Muscle of arm (tissue), 12 donors: ENCODE measurements around the gene POLD1. TPM values are rescaled to one million over a fixed set of nuclear protein-coding genes. Genes with fewer than 3 reads are reported as not detected.
A peak's percentile ranks its signal among the peaks of the same experiment; 100 is the strongest.

ENCODE experiments used
- DNase-seq: peaks from one replicate; pipeline ENCODE4 v3.0.0-alpha.2; 2013
- polyA plus RNA-seq, 12 donors: library from polyadenylated mRNA; unstranded; fragments of 120-200 nt; gene quantifications; one replicate each; pipeline ENCODE4 v1.2.1, GENCODE V29; 2013; ENCODE audit not compliant: insufficient read length in 12 of 12

The POLD1 gene
- polyA plus RNA-seq, 12 donors = 8.5 to 41.1 (median 14.5) TPM; not detected in 1

DNA sequence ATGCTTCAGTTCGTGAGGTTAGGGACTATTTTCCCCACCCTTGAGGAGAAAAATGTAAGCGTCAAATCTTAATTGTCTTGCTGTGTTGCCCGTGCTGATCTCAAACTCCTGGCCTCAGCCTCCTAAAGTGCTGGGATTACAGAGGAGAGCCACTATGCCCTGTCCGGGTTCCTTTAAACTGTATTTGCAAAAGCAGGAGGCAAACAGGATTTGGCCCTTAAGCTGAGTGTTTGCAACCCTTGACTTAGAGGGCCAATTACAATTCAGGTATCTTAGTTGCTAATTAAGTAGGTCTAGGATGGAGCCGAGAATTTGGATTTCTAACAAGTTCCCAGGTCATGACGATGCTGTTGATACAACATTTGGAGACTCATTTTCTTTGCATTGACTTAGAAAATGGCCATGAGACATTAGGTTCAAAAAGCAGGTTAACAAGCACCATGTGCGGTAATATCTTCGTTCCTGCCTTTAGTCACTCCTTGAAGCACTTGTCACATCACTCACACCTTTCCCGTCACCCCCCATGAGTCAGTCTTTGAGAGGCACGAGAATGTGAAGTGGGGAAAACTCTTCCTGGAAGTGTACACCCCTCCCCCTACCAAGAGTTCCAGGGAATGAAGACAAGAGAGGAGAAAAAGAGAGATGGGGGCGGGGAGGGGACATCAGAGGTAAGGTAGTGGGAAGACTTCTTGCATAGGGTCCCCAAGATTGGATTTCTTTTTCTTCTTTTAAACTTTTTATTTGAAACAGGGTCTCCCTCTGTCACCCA lies 21.3 kb upstream of the POLD1 start:
- DNase-seq = no peak

DNA sequence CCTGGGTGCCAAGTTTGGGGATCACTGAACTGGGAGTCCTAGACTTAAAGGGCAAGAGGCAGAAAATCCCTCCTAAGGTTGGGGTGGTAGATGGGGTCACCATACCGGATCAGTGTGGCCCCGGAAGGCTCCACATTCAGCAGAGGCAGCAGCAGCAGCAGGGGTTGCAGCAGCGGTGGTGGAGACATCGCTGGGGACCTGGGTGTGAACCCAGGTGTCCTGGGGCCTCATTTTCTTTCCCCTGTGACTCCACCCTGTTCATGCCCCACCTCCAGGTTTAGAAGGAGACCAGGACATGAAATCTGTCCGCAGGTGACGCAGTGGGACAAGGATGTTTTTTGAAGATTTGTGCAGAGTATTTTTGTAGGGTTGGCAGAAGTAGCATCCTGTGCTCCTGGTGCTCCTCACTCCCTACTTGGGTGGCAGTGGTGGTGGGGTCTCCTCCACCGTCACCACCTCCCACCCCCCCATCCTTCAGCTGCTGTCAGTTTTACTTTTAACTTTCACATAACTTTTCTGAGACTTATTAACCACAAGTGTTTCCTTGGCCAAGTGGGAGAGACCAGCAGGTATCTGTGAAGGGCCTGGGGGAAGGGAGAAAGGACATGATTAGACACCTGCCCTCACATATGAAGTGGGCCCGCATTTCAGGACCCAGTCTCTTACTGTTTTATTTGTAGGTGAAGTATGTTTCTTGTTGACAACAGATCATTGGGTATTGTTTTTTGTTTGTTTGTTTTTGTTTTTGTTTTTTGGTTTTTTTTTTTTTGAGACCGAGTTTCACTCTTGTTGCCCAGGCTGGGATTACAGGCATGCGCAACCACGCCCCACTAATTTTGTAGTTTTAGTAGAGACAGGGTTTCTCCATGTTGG lies 18.5 kb upstream of the POLD1 start, which contains the start of gene NAPSA:
Gene NAPSA (minus strand): TSS at position 206 of the 873 bp plus-strand sequence. CDS start 18 bp downstream, at position 188.
- DNase-seq = no peak

DNA sequence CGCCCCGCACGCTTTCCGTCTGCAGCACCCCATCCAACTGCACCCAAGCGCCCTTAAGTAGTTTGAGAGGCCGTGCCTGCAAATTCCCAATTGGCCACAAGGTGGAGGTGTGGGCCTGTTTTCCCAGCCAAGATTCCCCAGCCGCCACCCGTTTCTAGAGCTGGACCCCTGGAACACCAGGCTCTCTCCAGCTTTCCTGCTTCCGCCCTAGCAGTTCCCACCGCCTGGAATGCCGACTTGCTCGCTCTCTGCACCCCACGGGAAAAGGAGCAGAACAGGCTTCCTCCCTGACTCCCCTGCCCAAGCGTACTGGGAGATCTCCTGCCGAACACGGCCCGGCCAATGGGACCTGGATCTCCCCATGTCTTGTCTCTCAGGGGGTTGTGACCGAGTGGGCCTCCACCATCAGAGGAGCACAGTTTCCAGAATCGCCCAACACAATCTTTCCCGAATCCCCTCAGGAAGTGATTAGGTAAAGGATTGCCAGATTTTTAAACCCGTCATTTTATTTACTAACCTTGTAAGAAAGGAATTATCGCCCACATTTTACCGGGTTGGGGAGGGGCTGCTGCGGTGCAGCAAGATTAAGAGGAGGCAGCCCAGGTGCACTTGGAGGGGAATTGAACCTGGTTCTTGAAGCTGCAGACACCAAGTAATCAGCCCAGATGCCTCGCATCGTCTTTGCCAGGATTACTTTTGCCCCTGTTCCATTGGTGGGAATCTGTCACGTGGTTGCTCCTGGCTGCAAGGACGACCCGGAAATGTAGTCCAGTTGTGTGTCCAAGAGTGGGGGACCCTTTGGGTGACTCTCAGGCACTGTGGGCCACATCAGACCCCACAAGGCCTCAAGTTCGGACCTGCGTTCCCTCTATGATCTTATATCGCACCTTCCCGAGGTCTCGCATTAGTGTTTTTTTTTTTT lies 15.2 kb upstream of the POLD1 start:
- peak; percentile 85 for DNase-seq

- no peak for DNase-seq
Measured at GRCh38 chr19:50371914-50372475, 12.2 kb upstream of the POLD1 start.

DNA sequence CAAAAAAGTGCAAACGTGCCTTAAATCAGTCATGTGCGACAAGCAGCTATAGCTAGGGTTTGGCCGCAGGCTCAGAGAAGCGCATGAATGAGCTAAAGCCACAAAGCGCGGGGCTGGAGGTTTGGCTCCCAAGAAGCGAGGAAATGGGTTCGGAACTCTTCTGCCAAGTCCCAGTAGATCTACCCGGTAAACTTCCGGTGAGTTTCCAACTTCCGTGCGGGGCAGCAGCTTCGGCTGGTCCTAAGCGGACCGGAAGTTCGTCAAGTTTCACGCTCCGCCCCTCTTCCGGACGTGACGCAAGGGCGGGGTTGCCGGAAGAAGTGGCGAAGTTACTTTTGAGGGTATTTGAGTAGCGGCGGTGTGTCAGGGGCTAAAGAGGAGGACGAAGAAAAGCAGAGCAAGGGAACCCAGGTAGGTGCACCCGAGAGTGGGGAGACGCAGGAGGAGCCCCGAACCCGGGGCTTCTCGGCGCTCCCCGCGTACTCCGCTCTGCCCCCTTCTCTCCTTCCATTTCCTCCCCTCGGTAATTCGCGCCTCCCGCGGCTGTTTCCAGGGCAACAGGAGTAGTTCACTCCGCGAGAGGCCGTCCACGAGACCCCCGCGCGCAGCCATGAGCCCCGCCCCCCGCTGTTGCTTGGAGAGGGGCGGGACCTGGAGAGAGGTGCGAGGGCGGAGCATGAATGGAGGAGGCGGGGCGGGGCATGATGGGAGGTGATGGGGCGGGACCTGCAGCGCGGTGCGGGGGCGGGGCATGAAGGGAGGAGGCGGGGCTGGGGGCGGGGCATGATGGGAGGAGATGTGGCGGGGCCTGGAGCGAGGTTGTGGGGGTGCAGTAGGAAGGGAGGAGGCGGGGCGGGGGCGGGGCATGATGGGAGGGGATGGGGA lies 7.7 kb upstream of the POLD1 start, which contains the start of gene NR1H2:
Gene NR1H2 (plus strand): TSS at position 292 of the 885 bp plus-strand sequence. CDS start 1,149 bp downstream, outside the sequence.
- peak; percentile 98 for DNase-seq

DNA sequence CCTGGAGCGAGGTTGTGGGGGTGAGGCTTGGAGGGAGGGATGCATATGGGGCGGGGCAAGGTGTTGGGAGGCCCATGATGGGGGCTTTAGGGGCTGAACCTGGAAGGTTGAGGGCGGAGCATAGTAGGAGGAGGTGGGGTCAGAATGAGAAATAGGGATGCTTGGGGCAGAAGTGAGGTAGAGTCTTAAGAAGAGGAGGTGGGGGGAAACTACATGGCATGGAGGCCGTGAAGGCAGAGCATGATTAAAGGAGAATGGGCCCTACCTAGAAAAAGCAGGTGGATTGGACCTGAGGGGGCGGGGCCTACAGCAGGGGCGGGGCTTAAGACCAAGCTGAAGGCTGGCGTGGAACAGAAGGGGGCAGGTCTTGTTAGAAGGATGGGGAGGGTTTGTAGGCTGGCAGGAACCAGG lies 7.1 kb upstream of the POLD1 start:
- no peak for DNase-seq

- no peak for DNase-seq
Measured at GRCh38 chr19:50377517-50377916, 6.6 kb upstream of the POLD1 start.

GRCh38 chr19:50378169-50378862 lies 5.8 kb upstream of the POLD1 start:
- no peak for DNase-seq

- no peak for DNase-seq
Measured at GRCh38 chr19:50378863-50379236, 5.3 kb upstream of the POLD1 start.

DNA sequence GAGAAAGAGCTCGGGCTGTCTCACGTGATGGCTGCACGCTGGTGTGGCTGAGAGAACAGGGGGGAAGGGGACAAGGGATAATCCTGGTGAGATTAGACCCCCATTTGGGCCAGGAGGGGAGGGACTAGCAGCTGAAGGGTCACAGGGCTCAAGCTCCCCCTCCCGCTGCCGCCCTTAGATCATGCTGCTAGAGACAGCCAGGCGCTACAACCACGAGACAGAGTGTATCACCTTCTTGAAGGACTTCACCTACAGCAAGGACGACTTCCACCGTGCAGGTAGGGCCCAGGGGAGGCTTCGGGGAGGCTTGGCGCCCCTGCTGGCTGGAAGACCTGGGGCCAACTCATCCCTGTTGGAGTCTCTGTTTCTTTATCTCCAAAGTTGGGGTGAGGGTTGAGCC lies 4.5 kb upstream of the POLD1 start:
- DNase-seq = no peak

- DNase-seq = no peak
Measured at GRCh38 chr19:50380137-50380536, 4.0 kb upstream of the POLD1 start.

DNA sequence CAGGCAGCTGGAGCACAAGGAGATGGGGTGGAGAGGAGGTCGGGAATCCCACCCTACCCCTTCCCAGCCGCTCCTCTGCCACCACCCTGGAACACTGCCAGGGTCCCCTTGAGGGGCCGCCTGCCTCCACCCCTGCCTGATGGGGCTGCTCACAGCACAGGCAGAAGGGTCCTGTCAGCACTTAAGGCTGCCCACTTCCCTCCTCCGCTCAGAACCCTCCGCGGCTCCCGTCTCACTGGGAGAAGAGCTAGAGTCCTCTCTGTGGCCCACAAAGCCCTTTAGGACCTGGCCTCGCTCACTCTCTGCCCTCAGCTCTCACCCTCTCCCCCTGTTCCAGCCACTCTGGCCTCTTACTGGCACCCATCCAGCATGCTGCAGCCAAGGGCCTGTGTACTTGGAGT lies 3.4 kb upstream of the POLD1 start:
- no peak for DNase-seq

GRCh38 chr19:50381881-50382729 lies 2.0 kb upstream of the POLD1 start:
- DNase-seq = no peak

- DNase-seq = no peak
Measured at GRCh38 chr19:50383001-50383851, 921 bp upstream of the POLD1 start.

DNA sequence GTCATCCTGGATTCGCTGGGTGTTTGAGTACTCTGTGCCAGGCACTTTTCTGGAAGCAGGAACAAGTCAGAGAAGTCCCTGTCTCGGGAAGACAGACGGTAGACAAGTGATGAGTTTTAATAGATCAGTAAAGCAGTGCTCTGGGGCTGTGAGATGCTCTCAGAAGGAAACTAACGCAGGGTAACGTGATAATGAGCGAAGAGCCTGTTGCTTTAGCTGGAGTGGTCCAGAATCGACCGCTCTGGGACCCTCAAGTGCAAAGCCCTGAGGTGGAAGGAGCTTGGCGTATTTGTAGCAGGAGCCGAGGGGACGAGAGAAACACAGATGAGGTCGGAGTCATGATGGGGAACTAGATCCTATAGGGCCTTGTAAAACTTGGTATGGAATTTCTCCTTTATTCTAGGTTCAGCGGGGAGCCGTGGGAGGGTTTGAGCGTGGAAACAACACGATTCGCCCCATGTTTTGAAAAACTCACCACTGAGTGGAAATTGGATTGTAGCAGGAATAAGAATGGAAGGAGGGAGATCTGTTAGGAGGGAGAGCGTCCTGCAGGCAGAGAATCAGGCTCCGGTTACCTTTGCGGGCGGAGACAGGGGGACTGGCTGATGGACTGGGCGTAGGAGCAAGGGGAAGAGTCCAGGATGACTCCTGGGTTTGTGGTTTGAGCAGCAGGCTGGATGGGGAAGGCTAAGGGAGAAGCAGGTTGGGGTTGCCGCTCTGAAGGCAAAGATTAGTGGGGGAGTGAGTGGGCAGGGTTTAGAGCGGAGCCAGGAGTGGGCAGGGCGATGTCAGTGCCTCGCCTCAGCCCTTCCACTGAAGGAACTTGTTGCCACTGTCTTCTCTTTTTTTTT lies 763 bp downstream of the POLD1 start:
- DNase-seq = no peak

DNA sequence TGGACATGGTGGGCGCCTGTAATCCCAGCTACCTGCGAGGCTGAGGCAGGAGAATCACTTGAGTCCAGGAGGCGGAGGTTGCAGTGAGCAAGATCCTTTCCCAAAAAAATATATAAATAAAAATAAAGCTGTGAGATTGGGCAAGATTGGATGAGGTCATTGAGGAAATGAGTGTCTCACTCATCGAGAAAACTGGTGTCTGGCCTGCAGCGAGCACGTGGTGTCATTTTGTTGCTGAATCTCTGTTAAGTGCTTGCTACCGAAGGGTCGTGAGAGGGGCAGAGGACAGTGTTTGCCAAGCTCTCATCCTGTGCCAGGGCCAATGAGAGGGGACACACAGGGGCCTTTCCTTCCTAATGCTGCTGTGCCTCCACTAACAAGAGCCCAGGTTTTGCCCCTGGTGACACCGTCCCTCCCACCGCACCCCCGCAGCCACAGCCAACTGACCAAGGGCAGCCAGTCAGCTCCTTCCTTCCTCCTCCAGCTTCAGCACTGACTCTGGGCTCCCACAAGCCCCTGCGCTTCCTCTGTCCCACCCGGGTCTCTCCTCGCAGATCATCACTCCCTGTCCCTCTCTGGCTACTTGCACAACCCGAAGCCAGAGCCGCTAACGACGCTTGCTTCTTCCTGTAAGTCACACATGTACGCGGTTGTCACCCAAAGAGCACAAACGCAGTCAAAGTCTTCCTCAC lies 3.2 kb downstream of the POLD1 start:
- no peak for DNase-seq
